NCI-H1105 treated with DMSO at 0.1 percent for 48 hours (cell line): ENCODE results near the gene KDM6A.
A peak's percentile ranks its signal among the peaks of the same experiment; 100 is the strongest.
"Not testable (repeated sequence)": the region's sequence is repeated elsewhere in the genome, so short reads cannot be mapped to it uniquely, and the experiment has no call there.

ENCODE experiments used
- DNase-seq: peaks from one replicate; lab custom pipeline; 2025; lab: John Stamatoyannopoulos, UW

Gene KDM6A

GRCh38 chrX:44889824-44890223, 16.8 kb downstream of the KDM6A start:
- no peak for DNase-seq

DNA sequence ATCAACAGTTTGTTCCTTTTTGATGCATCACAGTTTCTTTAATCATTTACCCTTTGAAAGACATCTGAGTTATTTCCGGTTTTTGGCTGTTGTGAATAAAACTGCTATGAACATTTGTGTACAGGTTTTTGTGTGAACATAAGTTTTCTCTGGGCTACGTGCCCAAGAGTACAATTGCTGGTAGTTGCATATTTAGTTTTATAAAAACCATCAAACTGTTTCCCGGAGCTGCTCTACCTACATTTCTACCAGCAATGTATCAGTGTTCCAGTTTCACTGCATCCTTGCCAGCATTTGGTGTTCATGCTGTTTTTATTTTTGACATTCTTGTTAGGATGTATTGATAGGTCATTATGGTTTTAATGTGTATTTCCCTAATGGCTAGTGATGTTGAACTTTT, 17.3 kb downstream of the KDM6A start:
- no peak for DNase-seq

DNA sequence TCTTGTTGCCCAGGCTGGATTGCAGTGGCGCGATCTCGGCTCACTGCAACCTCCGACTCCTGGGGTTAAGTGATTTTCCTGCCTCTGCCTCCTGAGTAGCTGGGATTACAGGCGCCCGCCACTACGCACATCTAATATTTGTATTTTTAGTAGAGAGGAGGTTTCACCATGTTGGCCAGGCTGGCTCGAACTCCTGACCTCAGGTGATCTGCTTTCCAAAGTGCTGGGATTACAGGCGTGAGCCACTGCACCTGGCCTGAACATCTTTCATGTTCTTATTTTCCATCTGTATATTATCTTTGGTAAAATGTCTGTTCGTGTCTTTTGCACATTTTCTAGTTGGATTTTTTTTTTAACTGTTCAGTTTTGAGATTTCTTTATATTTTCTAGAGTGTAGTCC, 17.7 kb downstream of the KDM6A start:
- not testable (repeated sequence) for DNase-seq

GRCh38 chrX:44891642-44892041, 18.7 kb downstream of the KDM6A start:
- no peak for DNase-seq

DNA sequence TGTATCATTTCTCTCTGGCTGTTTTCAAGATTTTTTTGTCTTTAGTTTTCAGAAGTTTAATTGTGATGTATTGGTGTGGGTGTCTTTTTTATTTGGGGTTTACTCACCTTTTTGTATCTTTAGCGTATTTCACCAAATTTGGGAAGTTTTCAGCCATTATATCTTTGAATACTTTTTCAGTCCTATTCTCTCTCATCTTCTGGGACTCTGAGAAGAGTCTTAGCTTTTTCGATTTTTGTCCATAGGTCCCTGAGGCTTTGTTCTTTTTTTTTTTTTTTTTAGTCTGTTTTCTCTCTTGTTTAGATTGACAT, 23.8 kb downstream of the KDM6A start:
- no peak for DNase-seq

DNA sequence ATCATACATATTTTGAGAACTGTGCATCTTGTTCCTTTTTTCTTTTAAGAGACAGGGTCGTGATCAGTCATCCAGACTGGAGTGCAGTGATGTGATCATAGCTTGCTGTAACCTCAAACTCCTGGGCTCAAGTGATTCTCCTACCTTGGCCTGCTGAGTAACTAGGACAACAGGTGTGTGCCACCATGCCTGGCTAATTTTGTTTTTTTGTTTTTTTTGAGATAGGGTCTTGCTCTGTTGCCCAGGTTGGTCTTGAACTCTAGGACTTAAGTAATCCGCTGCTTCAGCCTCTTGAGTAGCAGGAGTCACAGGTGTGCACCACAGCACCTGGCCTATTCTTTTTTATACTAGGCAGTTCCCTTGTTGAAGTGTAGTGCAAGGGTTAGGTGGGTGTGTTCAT, 24.6 kb downstream of the KDM6A start:
- DNase-seq: no peak

DNA sequence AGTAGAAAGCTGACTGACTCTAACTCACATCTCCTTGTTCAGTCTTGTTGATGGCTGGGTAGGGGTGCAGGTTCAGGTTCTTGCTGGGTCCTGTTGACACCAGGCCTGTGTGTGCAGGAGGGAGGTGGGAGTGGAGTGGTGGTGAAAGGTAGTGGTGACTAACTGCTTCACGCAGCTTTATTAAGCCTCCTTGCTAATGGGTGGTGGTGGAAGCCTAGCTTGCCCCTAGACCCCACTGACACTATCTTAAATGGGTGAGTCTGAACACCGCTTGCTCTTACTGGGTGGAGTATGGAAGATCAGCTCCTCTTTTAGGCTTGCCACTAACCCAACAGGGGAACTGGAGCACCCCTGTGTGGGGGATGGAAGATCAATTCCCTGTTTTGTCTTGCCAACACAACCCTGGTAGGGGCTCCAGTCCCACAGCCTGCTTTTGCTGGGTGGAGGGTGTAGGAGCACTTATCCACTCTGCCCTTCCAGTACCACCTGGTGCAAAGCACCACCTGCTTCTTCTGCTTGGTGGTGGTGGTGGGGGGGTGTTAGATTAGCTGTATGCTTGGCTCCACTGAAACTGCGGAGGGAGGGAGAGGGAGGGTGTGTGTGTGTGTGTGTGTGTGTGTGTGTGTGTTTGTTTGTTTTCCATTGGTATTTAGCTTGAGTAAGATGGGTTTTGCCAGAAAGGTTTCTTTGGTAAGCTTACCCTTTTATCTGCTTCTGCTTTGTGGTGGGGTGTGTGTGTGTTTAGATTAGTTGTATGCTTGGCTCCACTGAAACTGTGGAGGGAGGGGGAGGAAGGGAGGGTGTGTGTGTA, 25.6 kb downstream of the KDM6A start:
- DNase-seq: peak; percentile 6

DNA sequence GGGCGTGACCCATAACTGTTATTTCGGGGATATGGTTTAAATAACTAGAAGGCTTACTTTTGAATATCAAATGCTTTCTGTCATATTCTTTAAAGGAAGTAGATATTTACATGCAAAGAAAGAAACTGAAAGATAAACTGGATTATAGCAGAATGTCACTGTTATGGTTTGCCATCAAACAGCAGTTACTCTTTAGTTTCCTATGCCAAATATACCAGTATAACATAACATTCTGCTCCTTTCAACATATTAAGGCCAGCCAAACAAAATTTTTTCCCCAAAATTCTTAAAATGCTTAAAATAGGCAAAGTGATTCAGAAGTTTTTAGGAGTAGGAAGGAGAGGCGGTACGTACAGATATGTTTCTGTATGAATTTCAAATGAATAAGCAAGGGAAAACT, 27.0 kb downstream of the KDM6A start:
- no peak for DNase-seq

GRCh38 chrX:44903107-44903506, 30.1 kb downstream of the KDM6A start:
- DNase-seq: no peak

DNA sequence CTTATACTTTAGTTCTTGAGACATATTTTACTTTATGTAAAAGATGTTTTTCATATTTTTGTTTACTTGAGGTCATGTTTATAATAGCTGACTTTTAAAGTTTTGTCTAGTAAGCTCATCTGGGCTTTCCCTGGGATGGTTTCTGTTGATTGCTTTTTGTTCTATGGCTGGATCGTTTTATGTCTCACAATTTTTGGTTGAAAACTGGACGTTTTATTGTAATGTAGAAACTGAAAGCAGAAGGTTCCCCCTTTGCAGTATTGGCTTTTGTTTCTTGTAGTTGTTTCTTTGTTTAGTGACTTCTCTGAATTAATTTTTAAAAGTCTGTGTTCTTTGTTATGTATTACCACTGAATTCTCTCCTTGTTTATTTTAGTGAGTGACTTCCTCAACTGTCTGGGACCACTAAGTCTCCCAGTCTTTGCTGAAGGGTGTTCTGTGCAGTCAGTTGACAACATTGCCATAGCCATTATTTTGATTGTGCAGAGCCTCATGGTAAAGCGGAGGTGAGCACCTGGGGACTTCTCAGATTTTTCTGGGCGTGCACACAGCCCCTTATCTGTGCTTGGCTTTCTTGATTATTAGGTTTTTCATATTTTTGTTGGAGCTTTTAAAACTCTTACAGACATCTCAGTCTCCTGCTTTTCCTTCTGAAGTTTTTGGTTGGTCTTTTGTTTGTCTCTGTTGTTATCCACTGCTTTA, 31.0 kb downstream of the KDM6A start:
- DNase-seq: no peak

- DNase-seq: no peak
These were observed 31.6 kb downstream of the KDM6A start for GRCh38 chrX:44904542-44905115.

- no peak for DNase-seq
These were observed 33.1 kb downstream of the KDM6A start for GRCh38 chrX:44906041-44906440.

DNA sequence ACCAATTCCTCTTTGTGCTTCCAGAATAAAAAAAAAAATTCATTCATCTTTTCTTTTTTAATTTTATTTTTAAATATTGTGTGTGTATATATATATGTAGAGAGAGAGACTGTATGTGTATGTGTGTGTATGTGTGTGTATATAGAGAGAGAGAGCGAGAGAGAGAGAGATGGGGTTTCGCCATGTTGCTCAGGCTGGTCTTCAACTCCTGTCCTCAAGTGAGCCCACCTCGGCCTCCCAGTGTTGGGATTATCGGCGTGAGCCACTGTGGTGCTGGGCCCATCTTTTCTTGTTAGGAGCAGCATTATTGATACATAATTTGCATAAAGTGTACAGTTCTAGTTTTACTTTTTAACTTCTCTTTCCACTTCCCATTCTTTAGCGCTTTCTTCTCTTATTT, 33.6 kb downstream of the KDM6A start:
- DNase-seq: no peak

GRCh38 chrX:44908153-44908552, 35.2 kb downstream of the KDM6A start:
- DNase-seq: no peak

DNA sequence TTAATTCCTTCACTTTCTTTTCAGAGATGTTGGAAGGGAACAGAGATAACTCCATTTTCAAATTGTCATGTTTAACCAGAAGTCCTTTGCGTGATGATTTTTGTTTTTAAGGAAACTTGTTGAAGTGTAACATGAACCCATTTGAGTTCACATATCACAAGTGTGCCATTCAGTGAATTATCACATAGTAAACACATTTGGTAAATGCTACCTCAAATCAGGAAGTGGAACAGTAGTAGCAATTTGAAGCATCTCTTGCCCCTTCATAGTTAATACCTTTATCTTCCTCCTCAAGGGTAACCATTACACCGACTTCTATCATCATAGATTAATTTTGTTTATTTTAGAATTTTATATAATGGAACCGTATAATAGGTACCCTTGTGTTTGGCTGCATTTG, 35.8 kb downstream of the KDM6A start:
- no peak for DNase-seq

DNA sequence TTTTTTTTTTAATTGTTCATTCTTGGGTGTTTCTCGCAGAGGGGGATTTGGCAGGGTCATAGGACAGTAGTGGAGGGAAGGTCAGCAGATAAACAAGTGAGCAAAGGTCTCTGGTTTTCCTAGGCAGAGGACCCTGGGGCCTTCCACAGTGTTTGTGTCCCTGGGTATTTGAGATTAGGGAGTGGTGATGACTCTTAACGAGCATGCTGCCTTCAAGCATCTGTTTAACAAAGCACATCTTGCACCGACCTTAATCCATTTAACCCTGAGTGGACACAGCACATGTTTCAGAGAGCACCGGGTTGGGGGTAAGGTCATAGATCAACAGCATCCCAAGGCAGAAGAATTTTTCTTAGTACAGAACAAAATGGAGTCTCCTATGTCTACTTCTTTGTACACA, 37.5 kb downstream of the KDM6A start:
- DNase-seq: not testable (repeated sequence)

- not testable (repeated sequence) for DNase-seq
These were observed 38.1 kb downstream of the KDM6A start for GRCh38 chrX:44911074-44911600.

GRCh38 chrX:44913656-44914531, 40.9 kb downstream of the KDM6A start:
- DNase-seq: no peak

GRCh38 chrX:44914532-44915198, 41.7 kb downstream of the KDM6A start:
- DNase-seq: no peak

DNA sequence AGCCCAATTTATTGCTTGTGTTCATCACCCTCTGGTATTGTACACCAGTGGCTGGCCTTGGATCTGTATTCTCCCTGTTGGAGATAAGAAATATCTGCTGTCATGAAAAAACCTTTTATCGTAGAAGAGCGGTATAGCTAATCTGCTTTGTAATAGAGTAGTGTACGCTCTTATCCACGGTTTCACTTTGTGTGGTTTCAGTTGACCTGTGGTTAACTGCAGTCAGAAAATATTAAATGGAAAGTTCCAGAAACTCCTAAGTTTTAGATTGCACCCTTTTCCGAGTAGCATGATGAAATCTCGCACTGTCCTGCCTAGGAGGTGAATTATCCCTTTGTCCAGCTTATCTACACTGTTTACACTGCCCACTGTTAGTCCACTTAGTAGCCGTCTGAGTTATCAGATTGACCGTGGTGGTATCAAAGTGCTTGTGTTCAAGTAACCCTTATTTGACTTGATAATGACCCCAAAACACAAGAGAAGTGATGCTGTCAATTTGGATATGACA, 42.4 kb downstream of the KDM6A start:
- no peak for DNase-seq

- DNase-seq: no peak
These were observed 45.7 kb downstream of the KDM6A start for GRCh38 chrX:44918722-44919121.
